HL-60 (cell line): ENCODE measurements around the gene KBTBD7.

ENCODE experiments used
- DNase-seq, 2 experiments: peaks; one replicate each; pipeline ENCODE4 v3.0.0-alpha.2; 2010 to 2020; ENCODE audit warnings: low read depth in 1 of 2, low spot score in 1 of 2
- H3K27ac ChIP-seq: fragments of 250-450 bp; sonication (Bioruptor Pico); replicated peaks from 2 replicates; pipeline ENCODE4 v1.5.1; 2020; ENCODE audit warnings: mild to moderate bottlenecking, moderate library complexity
- H3K27me3 ChIP-seq: fragments of 250-450 bp; sonication (Bioruptor Pico); 2 replicates; pipeline ENCODE4 v1.5.1; 2021; ENCODE audit warnings: mild to moderate bottlenecking, moderate library complexity; ENCODE audit not compliant: insufficient read depth, poor library complexity, severe bottlenecking
- H3K4me3 ChIP-seq: replicated peaks from 2 replicates; pipeline ENCODE4 v1.5.1; 2011; ENCODE audit warnings: mild to moderate bottlenecking, control low read depth, low read length; ENCODE audit not compliant: insufficient read depth
- GABPA ChIP-seq: IDR thresholded peaks from 2 replicates; pipeline ENCODE4 v1.6.1; 2012; ENCODE audit warnings: low read depth
- POLR2AphosphoS5 ChIP-seq: IDR thresholded peaks from 2 replicates; pipeline ENCODE4 v1.6.1; 2012; ENCODE audit warnings: low read depth
- REST ChIP-seq: IDR thresholded peaks from 2 replicates; pipeline ENCODE4 v1.6.1; 2012; ENCODE audit warnings: low read depth; ENCODE audit not compliant: insufficient replicate concordance
- SPI1 ChIP-seq: IDR thresholded peaks from 2 replicates; pipeline ENCODE4 v1.6.1; 2012; ENCODE audit warnings: low read depth, mild to moderate bottlenecking, borderline replicate concordance
- TF ChIP-seq, protein P1 (sequence below): IDR thresholded peaks from one replicate; pipeline ENCODE4 v1.5.1; 2011; ENCODE audit warnings: low read length, control low read depth, inconsistent platforms; ENCODE audit not compliant: insufficient read depth

Gene KBTBD7

DNA sequence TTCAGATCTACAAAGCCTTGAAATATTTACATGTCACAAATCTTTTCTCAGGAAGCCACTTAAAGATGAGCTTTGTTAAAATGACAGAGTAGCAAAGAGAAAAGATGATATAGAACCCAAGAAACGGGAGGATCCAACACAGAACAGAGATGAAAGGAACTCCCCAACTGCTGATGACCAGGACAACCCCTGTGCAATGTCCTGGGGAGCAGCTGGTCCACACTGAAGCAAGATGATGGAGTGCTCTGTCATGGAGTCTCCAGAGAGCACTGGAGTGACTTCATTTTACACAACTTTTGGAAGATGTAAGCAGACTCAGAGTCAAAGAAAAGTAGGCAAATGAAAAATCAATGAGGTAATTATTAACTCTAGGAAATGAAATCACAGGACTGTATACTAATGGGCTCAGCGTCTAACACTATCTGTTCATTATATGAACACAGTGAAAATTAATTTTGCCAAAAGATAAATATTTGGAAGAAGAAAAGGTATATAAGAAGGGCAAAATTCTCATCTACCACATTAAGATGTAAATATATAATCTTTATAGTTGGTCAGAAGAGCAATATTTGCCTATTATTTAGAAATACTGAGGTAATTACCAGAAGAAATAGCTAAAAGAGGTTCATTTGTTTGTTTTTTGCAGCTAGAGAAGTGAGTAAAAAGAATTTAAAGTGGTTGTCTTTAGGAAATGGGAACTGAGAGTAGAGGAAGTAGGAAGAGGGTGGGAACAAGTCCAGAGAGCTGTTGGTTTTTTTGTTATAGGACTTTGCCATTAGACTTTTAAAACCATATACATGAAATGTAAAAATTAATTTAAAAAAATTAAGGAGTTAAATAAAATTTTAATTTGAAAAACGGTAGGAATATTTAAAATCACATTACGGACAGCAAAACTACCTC lies 38.5 kb upstream of the KBTBD7 start:
- H3K27ac ChIP-seq, result no peak overlapping the region

DNA sequence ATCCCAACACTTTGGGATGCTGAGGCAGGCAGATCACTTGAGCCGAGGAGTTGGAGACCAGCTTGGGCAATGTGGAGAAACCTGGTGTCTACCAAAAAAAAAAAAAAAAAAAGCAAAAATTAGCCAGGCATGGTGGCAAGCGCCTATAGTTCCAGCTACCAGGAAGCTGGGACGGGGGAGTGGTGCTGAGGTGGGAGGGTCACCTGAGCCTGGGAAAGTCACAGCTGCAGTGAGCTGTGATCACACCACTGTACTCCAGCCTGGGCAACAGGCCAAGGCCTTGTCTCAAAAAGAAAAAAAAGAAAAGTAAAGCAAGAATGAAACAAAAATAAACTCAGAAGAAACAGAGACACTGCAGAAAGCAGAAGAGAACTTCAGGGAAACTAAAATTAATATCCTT lies 37.4 kb upstream of the KBTBD7 start:
- DNase-seq, result no peak
- Histone ChIP-seq H3K27me3 (no peaks in the 10 kb centered on the region), H3K4me3 (no peak overlapping the region), H3K27ac (no peak overlapping the region)
- TF ChIP-seq SPI1 (no peak), GABPA (no peak), REST (no peak), POLR2AphosphoS5 (no peak)
- TF ChIP-seq, protein P1, sequence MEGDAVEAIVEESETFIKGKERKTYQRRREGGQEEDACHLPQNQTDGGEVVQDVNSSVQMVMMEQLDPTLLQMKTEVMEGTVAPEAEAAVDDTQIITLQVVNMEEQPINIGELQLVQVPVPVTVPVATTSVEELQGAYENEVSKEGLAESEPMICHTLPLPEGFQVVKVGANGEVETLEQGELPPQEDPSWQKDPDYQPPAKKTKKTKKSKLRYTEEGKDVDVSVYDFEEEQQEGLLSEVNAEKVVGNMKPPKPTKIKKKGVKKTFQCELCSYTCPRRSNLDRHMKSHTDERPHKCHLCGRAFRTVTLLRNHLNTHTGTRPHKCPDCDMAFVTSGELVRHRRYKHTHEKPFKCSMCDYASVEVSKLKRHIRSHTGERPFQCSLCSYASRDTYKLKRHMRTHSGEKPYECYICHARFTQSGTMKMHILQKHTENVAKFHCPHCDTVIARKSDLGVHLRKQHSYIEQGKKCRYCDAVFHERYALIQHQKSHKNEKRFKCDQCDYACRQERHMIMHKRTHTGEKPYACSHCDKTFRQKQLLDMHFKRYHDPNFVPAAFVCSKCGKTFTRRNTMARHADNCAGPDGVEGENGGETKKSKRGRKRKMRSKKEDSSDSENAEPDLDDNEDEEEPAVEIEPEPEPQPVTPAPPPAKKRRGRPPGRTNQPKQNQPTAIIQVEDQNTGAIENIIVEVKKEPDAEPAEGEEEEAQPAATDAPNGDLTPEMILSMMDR, result no peak

More for the DNA sequence above, 38.5 kb upstream of the KBTBD7 start:
- TF ChIP-seq SPI1, result peak; percentile 47; the same call in 1 of the 2 replicates
- TF ChIP-seq, protein P1, result no peak
- Histone ChIP-seq H3K4me3 (no peak overlapping the region), H3K27me3 (no peaks in the 10 kb centered on the region)
- DNase-seq, result no peak

- no peak for DNase-seq
- Histone ChIP-seq H3K27me3 (no peaks in the 10 kb centered on the region), H3K4me3 (no peak overlapping the region), H3K27ac (no peak overlapping the region)
- TF ChIP-seq SPI1, result no peak
- TF ChIP-seq, protein P1, result no peak
- TF ChIP-seq REST, result no peak
- no peak for TF ChIP-seq POLR2AphosphoS5
- TF ChIP-seq GABPA, result no peak
These were observed 36.8 kb upstream of the KBTBD7 start for GRCh38 chr13:41231025-41231677.
